Loucy (cell line): ENCODE results near the gene BTBD1.
"Not testable (repeated sequence)": the region's sequence is repeated elsewhere in the genome, so short reads cannot be mapped to it uniquely, and the experiment has no call there.

Experiments used
- H2AFZ ChIP-seq: fragments of 200-600 bp; sonication (generic); 2 replicates; pipeline ENCODE4 v1.6.0; 2016; ENCODE audit warnings: antibody characterized with exemption, mild to moderate bottlenecking, low read length, moderate library complexity
- H3F3A ChIP-seq: fragments of 200-600 bp; 2 replicates; pipeline ENCODE4 v1.6.0; 2016; ENCODE audit warnings: antibody characterized with exemption, low read depth, mild to moderate bottlenecking
- H3K27me3 ChIP-seq: fragments of 200-600 bp; sonication (generic); 2 replicates; pipeline ENCODE4 v1.6.1; 2014; ENCODE audit warnings: low read length, mild to moderate bottlenecking; ENCODE audit not compliant: insufficient read depth, poor library complexity, severe bottlenecking
- H3K36me3 ChIP-seq: fragments of 200-600 bp; sonication (generic); 2 replicates; pipeline ENCODE4 v1.6.1; 2016; ENCODE audit warnings: low read length; ENCODE audit not compliant: insufficient read depth
- H3K4me1 ChIP-seq: fragments of 200-600 bp; sonication (generic); 2 replicates; pipeline ENCODE4 v1.5.1; 2014; ENCODE audit warnings: low read length, mild to moderate bottlenecking; ENCODE audit not compliant: insufficient read depth, poor library complexity, severe bottlenecking
- H3K4me2 ChIP-seq: fragments of 200-600 bp; sonication (generic); 2 replicates; pipeline ENCODE4 v1.6.0; 2014; ENCODE audit warnings: antibody characterized with exemption, low read length, low read depth, mild to moderate bottlenecking; ENCODE audit not compliant: poor library complexity, severe bottlenecking
- H3K4me3 ChIP-seq: fragments of 200-600 bp; sonication (generic); 2 replicates; pipeline ENCODE4 v1.5.1; 2014; ENCODE audit warnings: low read length, mild to moderate bottlenecking, mixed read lengths; ENCODE audit not compliant: poor library complexity, severe bottlenecking
- H3K79me2 ChIP-seq: fragments of 200-600 bp; sonication (generic); 2 replicates; pipeline ENCODE4 v1.6.1; 2014; ENCODE audit warnings: low read length; ENCODE audit not compliant: insufficient read depth
- H3K9ac ChIP-seq: fragments of 200-600 bp; sonication (generic); 2 replicates; pipeline ENCODE4 v1.6.0; 2014; ENCODE audit warnings: mild to moderate bottlenecking, low read depth, low read length, moderate library complexity; ENCODE audit not compliant: poor library complexity, severe bottlenecking
- H3K9me2 ChIP-seq: fragments of 200-600 bp; sonication (generic); replicated peaks from 2 replicates; pipeline ENCODE4 v1.6.1; 2016; ENCODE audit warnings: low read depth, low read length, mixed read lengths
- H3K9me3 ChIP-seq: fragments of 200-600 bp; sonication (generic); 2 replicates; pipeline ENCODE4 v1.6.1; 2014; ENCODE audit warnings: mild to moderate bottlenecking, antibody characterized with exemption, low read length, low read depth; ENCODE audit not compliant: insufficient read depth
- H4K20me1 ChIP-seq: fragments of 200-600 bp; sonication (generic); 2 replicates; pipeline ENCODE4 v1.6.0; 2014; ENCODE audit warnings: antibody characterized with exemption, low read length, mild to moderate bottlenecking; ENCODE audit not compliant: insufficient read depth, poor library complexity, severe bottlenecking
- EZH2phosphoT487 ChIP-seq: fragments of 200-600 bp; IDR thresholded peaks from 2 replicates; pipeline ENCODE4 v1.6.1; 2018; ENCODE audit warnings: antibody characterized with exemption, mild to moderate bottlenecking, moderate library complexity, borderline replicate concordance
- TF ChIP-seq, protein P1 (sequence below): fragments of 200-600 bp; sonication (generic); conservative IDR thresholded peaks from 2 replicates; pipeline ENCODE4 v1.5.1; 2014; ENCODE audit warnings: mild to moderate bottlenecking, antibody characterized with exemption, low read length

BTBD1 gene

DNA sequence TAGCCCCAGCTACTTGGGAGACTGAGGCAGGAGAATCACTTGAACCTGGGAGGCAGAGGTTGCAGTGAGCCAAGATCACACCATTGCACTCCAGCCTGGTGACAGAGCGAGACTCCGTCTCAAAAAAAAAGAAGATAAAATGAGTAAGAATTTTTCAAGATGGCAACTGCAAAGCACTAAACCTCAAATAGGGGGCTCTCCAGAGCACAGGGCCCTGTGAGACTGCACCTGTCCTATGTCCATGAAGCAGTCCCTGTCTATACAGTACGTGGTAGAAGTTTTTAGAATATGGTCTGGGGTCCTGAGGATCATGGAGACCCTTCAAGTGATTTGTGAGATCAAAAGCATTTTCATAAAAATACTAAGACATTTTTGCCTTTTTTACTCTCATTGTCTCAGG is 18.4 kb upstream of the BTBD1 start:
- not testable (repeated sequence) for H3K79me2 ChIP-seq, H3K9ac ChIP-seq, H3K27me3 ChIP-seq, H3K9me2 ChIP-seq, H3K4me1 ChIP-seq, H3K36me3 ChIP-seq, H4K20me1 ChIP-seq, H3K4me2 ChIP-seq, H2AFZ ChIP-seq, H3K4me3 ChIP-seq, H3K9me3 ChIP-seq, H3F3A ChIP-seq
- TF ChIP-seq, protein P1, sequence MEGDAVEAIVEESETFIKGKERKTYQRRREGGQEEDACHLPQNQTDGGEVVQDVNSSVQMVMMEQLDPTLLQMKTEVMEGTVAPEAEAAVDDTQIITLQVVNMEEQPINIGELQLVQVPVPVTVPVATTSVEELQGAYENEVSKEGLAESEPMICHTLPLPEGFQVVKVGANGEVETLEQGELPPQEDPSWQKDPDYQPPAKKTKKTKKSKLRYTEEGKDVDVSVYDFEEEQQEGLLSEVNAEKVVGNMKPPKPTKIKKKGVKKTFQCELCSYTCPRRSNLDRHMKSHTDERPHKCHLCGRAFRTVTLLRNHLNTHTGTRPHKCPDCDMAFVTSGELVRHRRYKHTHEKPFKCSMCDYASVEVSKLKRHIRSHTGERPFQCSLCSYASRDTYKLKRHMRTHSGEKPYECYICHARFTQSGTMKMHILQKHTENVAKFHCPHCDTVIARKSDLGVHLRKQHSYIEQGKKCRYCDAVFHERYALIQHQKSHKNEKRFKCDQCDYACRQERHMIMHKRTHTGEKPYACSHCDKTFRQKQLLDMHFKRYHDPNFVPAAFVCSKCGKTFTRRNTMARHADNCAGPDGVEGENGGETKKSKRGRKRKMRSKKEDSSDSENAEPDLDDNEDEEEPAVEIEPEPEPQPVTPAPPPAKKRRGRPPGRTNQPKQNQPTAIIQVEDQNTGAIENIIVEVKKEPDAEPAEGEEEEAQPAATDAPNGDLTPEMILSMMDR, result peak; percentile 24

DNA sequence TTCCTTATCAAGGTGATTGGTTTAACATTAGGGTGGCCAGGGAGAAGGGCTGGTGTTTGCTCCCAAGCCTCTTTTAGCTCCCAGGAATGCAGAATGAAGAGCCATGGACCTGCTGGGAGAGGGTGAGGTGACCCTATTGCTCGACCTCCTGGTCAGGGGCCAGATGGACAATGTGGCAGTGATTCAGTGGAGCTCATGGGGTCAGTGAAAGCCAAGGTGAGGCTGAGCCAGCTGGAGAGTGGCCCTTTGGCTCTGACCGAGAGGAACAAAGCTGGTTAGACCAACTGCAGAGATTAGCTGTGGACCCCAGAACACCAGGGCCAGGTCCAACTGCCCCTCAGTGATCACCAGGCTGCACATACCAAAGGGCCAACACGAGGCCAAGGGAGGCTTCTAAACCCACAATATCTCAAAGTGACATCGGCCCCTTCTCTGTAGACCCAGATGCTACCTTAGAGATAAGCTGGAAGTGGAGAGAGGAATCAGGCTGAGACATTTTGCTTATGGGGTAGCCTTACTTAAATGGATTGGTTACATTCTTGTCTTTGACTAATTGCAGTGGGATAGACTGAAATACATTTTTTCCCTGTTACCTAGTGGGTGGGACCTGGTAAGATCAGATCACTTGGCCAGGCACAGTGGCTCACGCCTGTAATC is 15.8 kb upstream of the BTBD1 start:
- Histone ChIP-seq H3K9me3 (no peaks in the 10 kb centered on the region), H3K4me2 (no peak overlapping the region), H4K20me1 (no peaks in the 10 kb centered on the region), H3K4me1 (no peaks in the 10 kb centered on the region), H3K4me3 (no peak overlapping the region), H3K79me2 (no peaks in the 10 kb centered on the region), H3K27me3 (peaks cover 7% of the 10 kb centered on the region), H3K9ac (no peak overlapping the region), H2AFZ (no peak overlapping the region), H3F3A (no peaks in the 10 kb centered on the region), H3K9me2 (no peaks in the 10 kb centered on the region), H3K36me3 (no peaks in the 10 kb centered on the region)
- TF ChIP-seq, protein P1, result no peak
- TF ChIP-seq EZH2phosphoT487, result no peak

DNA sequence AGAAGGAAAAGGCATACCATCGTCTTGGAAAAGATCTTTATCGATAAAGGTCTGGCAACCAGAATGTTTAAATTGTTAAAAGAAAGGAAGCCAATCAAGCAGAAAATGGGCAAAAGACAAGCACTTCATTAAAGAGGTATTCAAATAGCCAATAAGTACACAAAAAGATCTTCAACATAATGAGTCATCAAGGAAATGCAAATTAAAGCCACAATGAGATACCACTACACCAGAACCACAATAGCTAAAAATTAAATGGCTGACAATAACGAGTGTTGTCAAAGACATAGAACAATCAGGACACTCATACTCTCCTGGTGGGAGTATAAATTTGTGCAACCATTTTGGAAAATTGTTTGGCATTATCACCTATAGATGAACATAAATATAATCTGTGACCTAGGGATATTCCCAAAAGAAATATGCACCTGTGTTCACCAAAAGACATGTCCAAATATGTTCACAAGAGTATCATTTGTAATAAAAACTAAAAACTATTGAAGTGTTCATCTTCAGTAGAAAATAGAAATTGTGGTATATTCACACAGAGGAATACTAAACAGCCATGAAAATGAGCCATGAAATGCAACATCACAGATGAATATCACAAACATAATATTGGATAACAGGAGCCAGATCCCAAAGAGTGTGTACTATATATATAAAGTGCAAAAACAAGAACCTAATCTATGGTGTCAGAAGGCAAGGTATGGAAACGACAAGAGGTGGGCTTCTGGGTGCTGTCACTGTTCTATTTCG is 14.4 kb upstream of the BTBD1 start:
- Histone ChIP-seq H3K9me2 (no peaks in the 10 kb centered on the region), H3F3A (no peaks in the 10 kb centered on the region), H3K4me2 (no peak overlapping the region), H3K36me3 (no peaks in the 10 kb centered on the region), H3K9me3 (no peaks in the 10 kb centered on the region), H3K4me3 (no peak overlapping the region), H3K9ac (no peak overlapping the region), H3K79me2 (no peaks in the 10 kb centered on the region), H3K4me1 (no peaks in the 10 kb centered on the region), H2AFZ (no peak overlapping the region), H4K20me1 (no peaks in the 10 kb centered on the region), H3K27me3 (peaks cover 7% of the 10 kb centered on the region)
- TF ChIP-seq EZH2phosphoT487, result no peak
- TF ChIP-seq, protein P1, result no peak
